GM19397 (cell line): ENCODE data around the gene OR56B4.
"Not testable (repeated sequence)": the region's sequence is repeated elsewhere in the genome, so short reads cannot be mapped to it uniquely, and the experiment has no call there.

Experiments used
- ATAC-seq: cut with Tn5 transposase; IDR thresholded peaks from one replicate; pipeline ENCODE4 v1.9.1; 2021; ENCODE audit warnings: mild to moderate bottlenecking, moderate library complexity; ENCODE audit not compliant: unreplicated experiment

Gene OR56B4

GRCh38 chr11:6107384-6107783, at the start of gene OR56B4:
OR56B4 (plus strand) TSS chr11:6107684; CDS start chr11:6107779, 95 bp downstream.
- not testable (repeated sequence) for ATAC-seq

- ATAC-seq: no peak
Observed at GRCh38 chr11:6061475-6061874, 46.0 kb upstream of the OR56B4 start.

- ATAC-seq: no peak
Observed at GRCh38 chr11:6062691-6063358, 44.7 kb upstream of the OR56B4 start.

- ATAC-seq: no peak
Observed at GRCh38 chr11:6067502-6067901, 40.0 kb upstream of the OR56B4 start.

- ATAC-seq: not testable (repeated sequence)
Observed at GRCh38 chr11:6076443-6076842, 31.0 kb upstream of the OR56B4 start.

GRCh38 chr11:6077723-6078122, 29.8 kb upstream of the OR56B4 start:
- ATAC-seq: no peak

- no peak for ATAC-seq
Observed at GRCh38 chr11:6079463-6079862, 28.0 kb upstream of the OR56B4 start.

- ATAC-seq: no peak
Observed at GRCh38 chr11:6083129-6083528, 24.4 kb upstream of the OR56B4 start.

GRCh38 chr11:6084587-6084986, 22.9 kb upstream of the OR56B4 start:
- no peak for ATAC-seq

- ATAC-seq: no peak
Observed at GRCh38 chr11:6094186-6094585, 13.3 kb upstream of the OR56B4 start.

GRCh38 chr11:6095798-6096197, 11.7 kb upstream of the OR56B4 start:
- no peak for ATAC-seq

- ATAC-seq: no peak
Observed at GRCh38 chr11:6096417-6096816, 11.1 kb upstream of the OR56B4 start.

- ATAC-seq: no peak
Observed at GRCh38 chr11:6099577-6099976, 7.9 kb upstream of the OR56B4 start.

- ATAC-seq: no peak
Observed at GRCh38 chr11:6110011-6110410, 2.5 kb downstream of the OR56B4 start.

- no peak for ATAC-seq
Observed at GRCh38 chr11:6111673-6112072, 4.2 kb downstream of the OR56B4 start.

- ATAC-seq: no peak
Observed at GRCh38 chr11:6116638-6117037, 9.2 kb downstream of the OR56B4 start.

- ATAC-seq: no peak
Observed at GRCh38 chr11:6124245-6124644, 16.8 kb downstream of the OR56B4 start.

GRCh38 chr11:6127881-6128280, 20.4 kb downstream of the OR56B4 start:
- no peak for ATAC-seq

GRCh38 chr11:6129011-6129410, 21.5 kb downstream of the OR56B4 start:
- no peak for ATAC-seq

- no peak for ATAC-seq
Observed at GRCh38 chr11:6129635-6130034, 22.2 kb downstream of the OR56B4 start.

- ATAC-seq: no peak
Observed at GRCh38 chr11:6132431-6132830, 24.9 kb downstream of the OR56B4 start.

- ATAC-seq: not testable (repeated sequence)
Observed at GRCh38 chr11:6135936-6136335, 28.5 kb downstream of the OR56B4 start.

- ATAC-seq: no peak
Observed at GRCh38 chr11:6142936-6143335, 35.5 kb downstream of the OR56B4 start.
